Breast epithelium (tissue), 4 donors: Measurements from ENCODE around the gene BICD2. TPM values are rescaled to one million over a fixed set of nuclear protein-coding genes. Genes with fewer than 3 reads are reported as not detected.
A peak's percentile ranks its signal among the peaks of the same experiment; 100 is the strongest.

Experiments
- DNase-seq, 2 donors: peaks; one replicate each; pipeline ENCODE4 v3.0.0-alpha.2; 2019; ENCODE audit warnings: low spot score in 2 of 2
- H3K27ac ChIP-seq, 2 donors: fragments of 200-600 bp; sonication (generic) in 1 of 2; one replicate each; pipeline ENCODE4 v1.5.1; 2016 to 2019; ENCODE audit warnings: mild to moderate bottlenecking in 1 of 2
- H3K27me3 ChIP-seq, 2 donors: fragments of 200-600 bp; sonication (generic) in 1 of 2; one replicate each; pipeline versions ENCODE4 v1.5.1 to v1.6.0; 2017 to 2019; ENCODE audit warnings: control low read depth in 1 of 2, mild to moderate bottlenecking in 1 of 2
- H3K36me3 ChIP-seq: fragments of 200-600 bp; one replicate; pipeline ENCODE4 v1.5.1; 2019
- H3K4me1 ChIP-seq, 2 donors: fragments of 200-600 bp; sonication (generic); one replicate each; pipeline ENCODE4 v1.5.1; 2016 to 2019; ENCODE audit warnings: control low read depth in 1 of 2
- H3K4me3 ChIP-seq, 3 donors: fragments of 200-600 bp; sonication (generic); 1 replicate in 2 of 3; 2 replicates in 1 of 3; pipeline ENCODE4 v1.5.1; 2016 to 2019; ENCODE audit warnings: mild to moderate bottlenecking in 3 of 3, moderate library complexity in 2 of 3
- H3K9me3 ChIP-seq, 2 donors: fragments of 200-600 bp; sonication (generic) in 1 of 2; one replicate each; pipeline ENCODE4 v1.5.1; 2016 to 2019; ENCODE audit warnings: control low read depth in 1 of 2
- POLR2A ChIP-seq: fragments of 450-650 bp; IDR thresholded peaks from one replicate; pipeline ENCODE4 v1.6.1; 2016; ENCODE audit warnings: antibody characterized with exemption, mild to moderate bottlenecking, moderate library complexity
- POLR2AphosphoS5 ChIP-seq, 3 donors: sonication (generic); formaldehyde crosslinking; IDR thresholded peaks; one replicate each; pipeline ENCODE4 v1.6.1; 2017; ENCODE audit warnings: antibody characterized with exemption in 3 of 3
- intact Hi-C: fragments of 100-400 bp; cut with DNase I; formaldehyde crosslinking; loops from one replicate; pipeline ENCODE4 v1.15.1; 2023; ENCODE audit warnings: low total_unique reads
- total RNA-seq, 3 donors: library from RNA; depleted of rRNA; stranded (reverse); fragments of >200 nt; gene quantifications; one replicate each; pipeline ENCODE4 v1.1.0, GENCODE V29; 2016
- TF ChIP-seq, protein P1 (sequence below), 3 donors: fragments of 450-650 bp; IDR thresholded peaks; one replicate each; pipeline ENCODE4 v1.5.1; 2016 to 2017; ENCODE audit warnings: antibody characterized with exemption in 3 of 3, mild to moderate bottlenecking in 3 of 3, moderate library complexity in 3 of 3

BICD2 gene
- total RNA-seq, 3 donors from 2014 or later: 22.8 to 56.0 (median 26.5) TPM

DNA sequence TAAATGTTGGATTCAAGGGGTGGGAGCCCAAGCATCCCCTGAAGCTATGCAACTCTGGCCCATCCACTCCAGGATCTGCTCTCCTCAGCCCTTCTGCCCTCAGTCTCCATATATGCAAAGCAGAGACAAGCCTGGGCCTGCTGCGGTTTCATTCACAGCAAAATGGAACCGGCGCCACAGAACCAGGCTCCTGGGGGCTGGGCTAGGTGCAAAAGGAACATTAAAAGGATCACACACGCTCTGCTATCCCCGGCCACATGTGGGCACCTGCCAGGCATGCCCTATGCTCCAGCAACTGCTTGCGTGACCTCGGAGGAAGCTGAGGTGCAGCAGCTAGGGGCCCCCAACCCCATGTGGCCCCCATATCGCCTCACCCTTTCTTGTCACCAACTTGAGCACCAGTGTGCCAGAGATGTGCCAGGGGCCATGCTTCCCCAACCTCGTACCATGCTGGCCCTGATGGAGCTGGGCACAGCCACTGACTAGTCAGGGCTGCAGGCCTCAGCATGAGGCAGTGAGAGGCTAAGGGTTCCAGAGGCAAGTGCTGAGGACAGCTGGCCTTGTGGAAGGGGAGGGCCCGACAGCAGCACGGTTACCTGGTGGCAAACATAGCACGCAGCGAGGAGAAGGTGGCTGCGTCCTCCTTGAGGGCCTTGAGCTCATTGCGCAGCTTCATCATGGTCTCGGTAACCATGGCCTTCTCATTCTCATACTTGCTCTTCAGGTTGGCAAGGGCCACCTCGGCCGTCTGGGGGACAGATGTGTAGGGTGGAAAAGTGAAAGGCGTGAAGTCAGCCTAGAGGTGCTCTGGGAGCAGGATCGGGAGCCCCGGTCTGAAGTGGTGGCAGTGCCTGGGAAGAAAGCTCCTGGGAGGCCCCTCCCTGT is 47.2 kb downstream of the BICD2 start:
- H3K36me3 ChIP-seq: peaks cover 21% of the 10 kb centered on the region
- intact Hi-C loops: no loop called here
- no peak for TF ChIP-seq POLR2AphosphoS5 (IDR thresholded peaks at IDR 0.05)
- TF ChIP-seq, protein P1, sequence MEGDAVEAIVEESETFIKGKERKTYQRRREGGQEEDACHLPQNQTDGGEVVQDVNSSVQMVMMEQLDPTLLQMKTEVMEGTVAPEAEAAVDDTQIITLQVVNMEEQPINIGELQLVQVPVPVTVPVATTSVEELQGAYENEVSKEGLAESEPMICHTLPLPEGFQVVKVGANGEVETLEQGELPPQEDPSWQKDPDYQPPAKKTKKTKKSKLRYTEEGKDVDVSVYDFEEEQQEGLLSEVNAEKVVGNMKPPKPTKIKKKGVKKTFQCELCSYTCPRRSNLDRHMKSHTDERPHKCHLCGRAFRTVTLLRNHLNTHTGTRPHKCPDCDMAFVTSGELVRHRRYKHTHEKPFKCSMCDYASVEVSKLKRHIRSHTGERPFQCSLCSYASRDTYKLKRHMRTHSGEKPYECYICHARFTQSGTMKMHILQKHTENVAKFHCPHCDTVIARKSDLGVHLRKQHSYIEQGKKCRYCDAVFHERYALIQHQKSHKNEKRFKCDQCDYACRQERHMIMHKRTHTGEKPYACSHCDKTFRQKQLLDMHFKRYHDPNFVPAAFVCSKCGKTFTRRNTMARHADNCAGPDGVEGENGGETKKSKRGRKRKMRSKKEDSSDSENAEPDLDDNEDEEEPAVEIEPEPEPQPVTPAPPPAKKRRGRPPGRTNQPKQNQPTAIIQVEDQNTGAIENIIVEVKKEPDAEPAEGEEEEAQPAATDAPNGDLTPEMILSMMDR (IDR thresholded peaks at IDR 0.05): no peak
- TF ChIP-seq POLR2A: no peak
- peak in 1 of 2 donors; percentile 14 for DNase-seq
- H3K4me1 ChIP-seq: no peaks in the 10 kb centered on the region
- no peak overlapping the region for H3K4me3 ChIP-seq
- H3K9me3 ChIP-seq: no peaks in the 10 kb centered on the region
- H3K27ac ChIP-seq: no peak overlapping the region
- no peaks in the 10 kb centered on the region for H3K27me3 ChIP-seq

- TF ChIP-seq, protein P1 (IDR thresholded peaks at IDR 0.05): peak; percentile 50 to 92 (median 88)
- TF ChIP-seq POLR2AphosphoS5 (IDR thresholded peaks at IDR 0.05) (no peak), POLR2A (no peak)
- H3K27me3 ChIP-seq: no peaks in the 10 kb centered on the region
- H3K27ac ChIP-seq: no peak overlapping the region
- no peaks in the 10 kb centered on the region for H3K9me3 ChIP-seq
- H3K4me3 ChIP-seq: no peak overlapping the region
- no peaks in the 10 kb centered on the region for H3K4me1 ChIP-seq
- DNase-seq: peak; percentile 27 to 75
- peaks cover 21% of the 10 kb centered on the region for H3K36me3 ChIP-seq
- intact Hi-C loops: no loop called here
Measured at GRCh38 chr9:92716557-92716956, 48.1 kb downstream of the BICD2 start.

- peaks cover 21% of the 10 kb centered on the region for H3K36me3 ChIP-seq
Measured at GRCh38 chr9:92715488-92716231, 49.0 kb downstream of the BICD2 start.

DNA sequence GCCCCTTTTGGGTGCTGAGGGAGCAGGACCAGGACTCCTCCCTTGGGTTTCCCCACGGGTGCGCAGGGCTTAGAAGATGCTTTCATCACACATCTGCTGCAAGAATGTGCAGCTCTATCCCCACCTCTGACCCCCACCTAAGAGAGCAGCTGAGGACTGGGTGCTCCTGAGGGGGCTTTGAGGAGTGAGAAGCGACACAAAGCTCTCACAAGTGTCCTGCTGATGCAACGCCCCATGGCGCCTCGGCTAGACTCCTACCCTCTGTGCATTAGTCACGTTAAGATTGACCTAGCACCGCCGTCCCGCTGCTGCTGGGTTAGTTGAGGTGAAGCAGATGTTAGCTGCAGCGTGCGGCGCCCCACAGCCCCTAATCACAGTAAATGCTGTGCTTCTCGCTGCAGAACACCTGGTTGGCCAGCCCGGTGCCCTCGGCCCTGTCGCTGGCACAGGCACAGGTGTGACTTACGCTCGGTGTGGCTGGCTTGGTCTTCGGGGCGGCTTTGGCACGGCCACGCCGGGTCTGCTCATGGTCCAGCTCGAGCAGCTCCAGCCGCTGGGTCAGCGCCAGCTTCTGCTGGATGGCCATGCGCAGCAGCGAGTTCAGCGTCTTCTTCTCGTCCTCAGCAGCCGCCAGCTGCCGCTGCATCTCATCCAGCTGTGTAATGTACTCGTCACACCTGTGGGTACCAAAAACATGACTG is 49.7 kb downstream of the BICD2 start:
- Histone ChIP-seq H3K4me3 (no peak overlapping the region), H3K27me3 (no peaks in the 10 kb centered on the region), H3K36me3 (peaks cover 21% of the 10 kb centered on the region), H3K27ac (no peak overlapping the region), H3K9me3 (no peaks in the 10 kb centered on the region), H3K4me1 (no peaks in the 10 kb centered on the region)
- intact Hi-C loops: no loop called here
- TF ChIP-seq POLR2AphosphoS5 (IDR thresholded peaks at IDR 0.05): no peak
- TF ChIP-seq, protein P1 (IDR thresholded peaks at IDR 0.05): no peak
- no peak for TF ChIP-seq POLR2A
- no peak for DNase-seq

More at GRCh38 chr9:92715488-92716231, 49.0 kb downstream of the BICD2 start:
- no peaks in the 10 kb centered on the region for H3K9me3 ChIP-seq
- TF ChIP-seq, protein P1 (IDR thresholded peaks at IDR 0.05): no peak
- TF ChIP-seq POLR2AphosphoS5 (IDR thresholded peaks at IDR 0.05): no peak
- no peak for TF ChIP-seq POLR2A
- H3K4me1 ChIP-seq: no peaks in the 10 kb centered on the region
- no peak overlapping the region for H3K4me3 ChIP-seq
- no peak for DNase-seq
- no peaks in the 10 kb centered on the region for H3K27me3 ChIP-seq
- intact Hi-C loops: no loop called here
- no peak overlapping the region for H3K27ac ChIP-seq
